MM.1S (cell line): ENCODE results near the gene SLC38A1.

Source experiments
- EZH2 ChIP-seq: fragments of 300-600 bp; sonication (generic); optimal IDR thresholded peaks from 2 replicates; pipeline ENCODE3; 2017; ENCODE audit warnings: low read depth, mild to moderate bottlenecking, antibody characterized with exemption, low read length, mixed read lengths
- EZH2phosphoT487 ChIP-seq: fragments of 300-600 bp; sonication (generic); IDR thresholded peaks from 2 replicates; pipeline ENCODE4 v1.6.1; 2018; ENCODE audit warnings: antibody characterized with exemption, low read length
- TF ChIP-seq, protein P1 (sequence below): fragments of 300-600 bp; sonication (generic); IDR thresholded peaks from 2 replicates; pipeline ENCODE4 v1.5.1; 2016; ENCODE audit warnings: antibody characterized with exemption, low read length, mixed read lengths

DNA sequence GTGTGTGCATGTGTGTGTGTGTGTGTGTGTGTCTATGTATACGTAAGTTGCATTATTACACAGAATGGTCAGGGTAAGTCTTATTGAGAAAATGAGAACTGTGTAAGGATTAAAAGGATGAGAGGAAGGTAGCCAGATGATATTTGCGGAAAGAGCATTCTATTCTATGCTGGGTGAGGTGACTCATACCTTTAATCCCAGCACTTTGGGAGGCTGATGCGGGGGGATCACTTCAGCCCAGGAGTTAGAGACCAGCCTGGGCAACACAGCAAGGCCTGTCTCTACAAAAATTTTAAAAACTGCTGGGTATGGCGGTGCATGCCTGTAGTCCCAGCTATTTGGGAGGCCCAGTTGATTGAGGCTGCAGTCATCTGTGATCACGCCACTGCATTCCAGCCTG is 103.7 kb downstream of the SLC38A1 start:
- TF ChIP-seq EZH2 (no peak), EZH2phosphoT487 (no peak)
- TF ChIP-seq, protein P1, sequence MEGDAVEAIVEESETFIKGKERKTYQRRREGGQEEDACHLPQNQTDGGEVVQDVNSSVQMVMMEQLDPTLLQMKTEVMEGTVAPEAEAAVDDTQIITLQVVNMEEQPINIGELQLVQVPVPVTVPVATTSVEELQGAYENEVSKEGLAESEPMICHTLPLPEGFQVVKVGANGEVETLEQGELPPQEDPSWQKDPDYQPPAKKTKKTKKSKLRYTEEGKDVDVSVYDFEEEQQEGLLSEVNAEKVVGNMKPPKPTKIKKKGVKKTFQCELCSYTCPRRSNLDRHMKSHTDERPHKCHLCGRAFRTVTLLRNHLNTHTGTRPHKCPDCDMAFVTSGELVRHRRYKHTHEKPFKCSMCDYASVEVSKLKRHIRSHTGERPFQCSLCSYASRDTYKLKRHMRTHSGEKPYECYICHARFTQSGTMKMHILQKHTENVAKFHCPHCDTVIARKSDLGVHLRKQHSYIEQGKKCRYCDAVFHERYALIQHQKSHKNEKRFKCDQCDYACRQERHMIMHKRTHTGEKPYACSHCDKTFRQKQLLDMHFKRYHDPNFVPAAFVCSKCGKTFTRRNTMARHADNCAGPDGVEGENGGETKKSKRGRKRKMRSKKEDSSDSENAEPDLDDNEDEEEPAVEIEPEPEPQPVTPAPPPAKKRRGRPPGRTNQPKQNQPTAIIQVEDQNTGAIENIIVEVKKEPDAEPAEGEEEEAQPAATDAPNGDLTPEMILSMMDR: no peak
